GM12892 (cell line): ENCODE data around the gene SVIL.
"Not testable (repeated sequence)": the region's sequence is repeated elsewhere in the genome, so short reads cannot be mapped to it uniquely, and the experiment has no call there.

Experiments used
- DNase-seq: peaks from one replicate; pipeline ENCODE4 v3.0.0; 2011; ENCODE audit not compliant: insufficient read length
- FAIRE-seq: peaks from 2 replicates; lab custom pipeline; 2011; peaks lifted over from hg19 to GRCh38; lab: Jason Lieb, UNC
- POLR2A ChIP-seq: IDR thresholded peaks from 2 replicates; pipeline ENCODE4 v1.6.1; 2011; ENCODE audit warnings: low read depth, low read length, control low read depth
- POLR2AphosphoS5 ChIP-seq: IDR thresholded peaks from 2 replicates; pipeline ENCODE4 v1.6.1; 2011; ENCODE audit warnings: low read depth, low read length, control low read depth
- TAF1 ChIP-seq: IDR thresholded peaks from 2 replicates; pipeline ENCODE4 v1.6.1; 2011; ENCODE audit warnings: low read depth, mild to moderate bottlenecking, control low read depth, low read length, borderline replicate concordance

SVIL gene

GRCh38 chr10:29608476-29609301 is 26.1 kb downstream of the SVIL start:
- FAIRE-seq (no peak), DNase-seq (no peak)
- no peak for TF ChIP-seq TAF1
- TF ChIP-seq POLR2AphosphoS5, result no peak
- no peak for TF ChIP-seq POLR2A

- DNase-seq (no peak), FAIRE-seq (no peak)
- no peak for TF ChIP-seq POLR2AphosphoS5
- no peak for TF ChIP-seq TAF1
- TF ChIP-seq POLR2A, result no peak
Measured at GRCh38 chr10:29608062-29608461, 26.7 kb downstream of the SVIL start.

GRCh38 chr10:29607576-29607975 is 27.2 kb downstream of the SVIL start:
- no peak for TF ChIP-seq POLR2A
- no peak for TF ChIP-seq TAF1
- no peak for TF ChIP-seq POLR2AphosphoS5
- no peak for DNase-seq
- no peak for FAIRE-seq

- not testable (repeated sequence) for DNase-seq, FAIRE-seq
Measured at GRCh38 chr10:29606693-29607092, 28.1 kb downstream of the SVIL start.

- DNase-seq, result no peak
- TF ChIP-seq POLR2A, result no peak
- no peak for TF ChIP-seq POLR2AphosphoS5
- no peak for TF ChIP-seq TAF1
- no peak for FAIRE-seq
Measured at GRCh38 chr10:29604291-29604825, 30.4 kb downstream of the SVIL start.

GRCh38 chr10:29603223-29603896 is 31.4 kb downstream of the SVIL start:
- no peak for FAIRE-seq
- TF ChIP-seq POLR2A (no peak), POLR2AphosphoS5 (no peak), TAF1 (no peak)
- DNase-seq, result no peak

- TF ChIP-seq POLR2A (no peak), TAF1 (no peak), POLR2AphosphoS5 (no peak)
- FAIRE-seq, result no peak
- no peak for DNase-seq
Measured at GRCh38 chr10:29600821-29601220, 34.0 kb downstream of the SVIL start.

GRCh38 chr10:29600067-29600466 is 34.7 kb downstream of the SVIL start:
- DNase-seq (no peak), FAIRE-seq (no peak)
- TF ChIP-seq TAF1, result no peak
- TF ChIP-seq POLR2A, result no peak
- TF ChIP-seq POLR2AphosphoS5, result no peak

GRCh38 chr10:29598851-29599311 is 35.9 kb downstream of the SVIL start:
- FAIRE-seq (no peak), DNase-seq (no peak)
- no peak for TF ChIP-seq POLR2AphosphoS5
- TF ChIP-seq TAF1, result no peak
- no peak for TF ChIP-seq POLR2A

GRCh38 chr10:29596826-29597225 is 37.9 kb downstream of the SVIL start:
- TF ChIP-seq TAF1 (no peak), POLR2A (no peak), POLR2AphosphoS5 (no peak)
- FAIRE-seq, result no peak
- no peak for DNase-seq

GRCh38 chr10:29596356-29596755 is 38.4 kb downstream of the SVIL start:
- TF ChIP-seq POLR2AphosphoS5 (no peak), POLR2A (no peak), TAF1 (no peak)
- DNase-seq, result no peak
- FAIRE-seq, result no peak

GRCh38 chr10:29595636-29596225 is 39.0 kb downstream of the SVIL start:
- TF ChIP-seq POLR2AphosphoS5 (no peak), TAF1 (no peak), POLR2A (no peak)
- DNase-seq (no peak), FAIRE-seq (no peak)
